ENCODE measurements around the gene NECTIN4. TPM values are rescaled to one million over a fixed set of nuclear protein-coding genes. Genes with fewer than 3 reads are reported as not detected.

Gene NECTIN4
- not detected for total RNA-seq

DNA sequence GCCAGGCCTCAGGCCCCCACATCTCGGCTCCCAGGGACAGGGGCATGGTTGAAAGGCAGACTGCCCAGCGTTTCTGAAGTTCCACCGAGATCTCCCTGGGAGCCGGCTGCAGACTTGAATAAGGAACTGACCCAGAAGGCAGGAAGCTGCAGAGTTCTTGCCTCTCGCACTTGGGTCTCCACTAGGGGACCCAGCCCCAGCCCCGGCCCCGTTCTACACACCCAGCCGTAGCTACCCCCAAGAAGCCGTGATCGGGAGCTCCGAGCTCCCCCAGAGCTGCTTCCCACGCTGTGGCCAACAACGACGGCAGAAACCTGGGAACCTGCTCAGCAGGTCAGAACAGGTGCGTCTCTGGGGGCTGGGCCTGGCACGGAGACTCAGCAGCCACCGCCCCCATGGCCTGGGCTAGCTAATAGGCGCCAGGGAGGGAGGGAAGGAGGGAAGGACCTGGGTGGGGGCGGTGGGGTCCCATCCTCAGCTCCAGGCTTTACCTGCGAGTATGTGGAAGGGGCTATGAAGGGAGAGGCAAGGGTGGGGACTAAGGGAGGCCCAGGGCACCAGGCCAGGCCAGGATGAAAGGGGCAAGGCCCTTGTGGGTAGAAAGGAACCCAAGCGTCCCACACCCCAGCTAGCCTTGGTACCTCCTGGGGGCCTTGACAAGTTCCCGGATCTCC, at the start of gene NECTIN4:
TSS of gene NECTIN4 (minus strand) at position 308 of the 674 bp plus-strand sequence. CDS start at position 46, 262 bp downstream.
- ChIA-PET POLR2A (interaction anchor here (1.0 to 2.8 kb wide), 2 partner anchors 16 to 19 kb away, joined by 3 to 13 read pairs; partner anchors contain the start of gene ARHGAP30), CTCF (interaction anchor here (0.8 to 1.5 kb wide), 4 partner anchors 8 to 92 kb away, joined by 3 to 5 read pairs (median 4); partner anchors contain the start of gene USF1)
- Mint-ChIP-seq H3K27ac (no peak within 1 kb of the TSS), H3K4me3 (no peak within 1 kb of the TSS), H3K27me3 (no peaks in the 10 kb centered on the region), H3K4me1 (ENCODE audit: low read depth) (peaks cover 42% of the 10 kb centered on the region), H3K9me3 (no peaks in the 10 kb centered on the region), H3K36me3 (ENCODE audit: low read depth) (no peaks in the 10 kb centered on the region)
- ATAC-seq (no peak), DNase-seq (no peak)
- intact Hi-C loops (cut with micrococcal nuclease), result no loop called here
- TF ChIP-seq, protein P1, sequence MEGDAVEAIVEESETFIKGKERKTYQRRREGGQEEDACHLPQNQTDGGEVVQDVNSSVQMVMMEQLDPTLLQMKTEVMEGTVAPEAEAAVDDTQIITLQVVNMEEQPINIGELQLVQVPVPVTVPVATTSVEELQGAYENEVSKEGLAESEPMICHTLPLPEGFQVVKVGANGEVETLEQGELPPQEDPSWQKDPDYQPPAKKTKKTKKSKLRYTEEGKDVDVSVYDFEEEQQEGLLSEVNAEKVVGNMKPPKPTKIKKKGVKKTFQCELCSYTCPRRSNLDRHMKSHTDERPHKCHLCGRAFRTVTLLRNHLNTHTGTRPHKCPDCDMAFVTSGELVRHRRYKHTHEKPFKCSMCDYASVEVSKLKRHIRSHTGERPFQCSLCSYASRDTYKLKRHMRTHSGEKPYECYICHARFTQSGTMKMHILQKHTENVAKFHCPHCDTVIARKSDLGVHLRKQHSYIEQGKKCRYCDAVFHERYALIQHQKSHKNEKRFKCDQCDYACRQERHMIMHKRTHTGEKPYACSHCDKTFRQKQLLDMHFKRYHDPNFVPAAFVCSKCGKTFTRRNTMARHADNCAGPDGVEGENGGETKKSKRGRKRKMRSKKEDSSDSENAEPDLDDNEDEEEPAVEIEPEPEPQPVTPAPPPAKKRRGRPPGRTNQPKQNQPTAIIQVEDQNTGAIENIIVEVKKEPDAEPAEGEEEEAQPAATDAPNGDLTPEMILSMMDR (IDR thresholded peaks at IDR 0.05), result no peak

DNA sequence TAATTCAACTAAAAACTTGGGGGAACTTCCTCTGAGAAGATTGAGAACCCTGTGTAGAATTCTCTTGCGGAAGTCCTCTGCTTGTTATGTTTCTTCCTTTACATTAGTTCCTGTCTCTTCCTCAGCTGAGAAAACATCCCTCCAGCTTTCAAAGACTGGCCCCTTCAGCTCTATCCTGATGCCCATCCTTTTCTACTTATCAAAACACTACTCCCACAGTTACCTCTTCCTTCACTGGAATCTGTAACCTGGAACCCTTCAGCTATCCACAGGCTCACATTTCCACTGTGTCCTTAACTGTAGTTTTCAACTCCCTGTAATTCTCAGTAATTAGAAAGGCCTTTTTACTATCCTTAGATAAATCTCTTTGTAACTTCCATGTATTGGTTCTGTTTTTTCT, 49.1 kb upstream of the NECTIN4 start:
- POLR2A ChIA-PET, result interaction anchor here (0.9 to 3.3 kb wide), 2 partner anchors 15 to 20 kb away, joined by 3 to 11 read pairs; partner anchors contain the start of genes NIT1, PFDN2 and UFC1
- CTCF ChIA-PET, result interaction anchor here (0.7 to 3.1 kb wide), 17 partner anchors 10 to 244 kb away, joined by 3 to 16 read pairs (median 3); partner anchors contain the start of genes ITLN2, KLHDC9, NIT1 and PFDN2
- no peak for ATAC-seq
- H3K36me3 Mint-ChIP-seq (ENCODE audit: low read depth), result peaks cover 5% of the 10 kb centered on the region
- no peak overlapping the region for H3K27ac Mint-ChIP-seq
- DNase-seq, result no peak
- intact Hi-C loops (cut with micrococcal nuclease), result no loop called here
- H3K9me3 Mint-ChIP-seq, result no peaks in the 10 kb centered on the region
- H3K27me3 Mint-ChIP-seq, result no peaks in the 10 kb centered on the region
- TF ChIP-seq, protein P1 (IDR thresholded peaks at IDR 0.05), result no peak
- peaks cover 6% of the 10 kb centered on the region for H3K4me1 Mint-ChIP-seq (ENCODE audit: low read depth)
- no peak overlapping the region for H3K4me3 Mint-ChIP-seq

DNA sequence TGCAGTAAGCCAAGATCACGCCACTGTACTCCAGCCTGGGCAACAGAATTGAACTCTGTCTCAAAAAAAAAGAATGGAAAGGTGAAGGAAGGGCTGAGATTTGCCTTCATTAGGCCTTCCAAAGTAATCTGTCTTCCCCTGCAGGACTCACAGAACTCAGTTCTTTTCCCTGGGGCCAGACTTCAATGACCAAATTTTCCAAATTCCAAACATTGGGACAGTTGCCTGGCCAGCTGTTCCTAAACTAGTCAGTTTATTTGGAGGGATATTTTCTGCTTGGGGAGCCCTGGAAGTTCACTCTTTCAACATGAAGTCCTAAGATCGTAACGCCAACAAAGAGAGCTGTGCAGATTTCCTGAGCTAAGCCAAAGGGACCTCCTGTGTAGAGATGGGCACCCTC, 48.5 kb upstream of the NECTIN4 start:
- H3K4me3 Mint-ChIP-seq, result no peak overlapping the region
- H3K36me3 Mint-ChIP-seq (ENCODE audit: low read depth), result peaks cover 5% of the 10 kb centered on the region
- CTCF ChIA-PET, result interaction anchor here (1.1 to 3.1 kb wide), 13 partner anchors 10 to 358 kb away, joined by 3 to 16 read pairs (median 4); partner anchors contain the start of genes ITLN2, KLHDC9, NIT1 and PFDN2
- H3K4me1 Mint-ChIP-seq (ENCODE audit: low read depth), result peaks cover 6% of the 10 kb centered on the region
- TF ChIP-seq, protein P1 (IDR thresholded peaks at IDR 0.05), result no peak
- no peaks in the 10 kb centered on the region for H3K9me3 Mint-ChIP-seq
- DNase-seq (no peak), ATAC-seq (no peak)
- intact Hi-C loops (cut with micrococcal nuclease), result no loop called here
- no peaks in the 10 kb centered on the region for H3K27me3 Mint-ChIP-seq
- H3K27ac Mint-ChIP-seq, result no peak overlapping the region
- POLR2A ChIA-PET, result interaction anchor here (1.6 to 3.3 kb wide), 2 partner anchors 16 to 20 kb away, joined by 7 to 11 read pairs; partner anchors contain the start of genes NIT1, PFDN2 and UFC1

DNA sequence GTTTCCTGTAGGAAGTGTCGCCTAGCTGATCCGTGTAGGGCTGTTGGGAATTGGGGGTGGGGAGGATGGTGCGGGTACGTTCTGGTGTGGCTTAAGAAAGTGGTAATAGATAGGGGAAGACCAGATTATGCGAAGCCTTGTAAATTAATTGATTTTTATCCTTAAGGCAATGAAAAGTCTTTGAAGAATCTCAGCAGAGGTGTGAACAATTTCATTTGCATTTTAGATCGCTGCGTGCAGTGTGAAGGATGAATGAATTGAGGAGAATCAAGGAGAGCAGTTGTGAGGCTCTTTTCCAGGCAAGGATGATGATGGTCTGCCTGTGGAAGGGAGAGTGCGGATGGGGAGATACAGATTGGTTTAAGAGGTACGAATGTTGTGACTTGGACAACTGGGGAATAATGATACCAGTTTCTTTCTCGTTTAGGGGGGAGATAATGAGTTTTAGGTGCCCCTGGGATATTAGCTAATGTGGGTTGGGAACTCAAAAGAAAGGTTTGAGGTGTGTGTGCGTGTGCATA, 43.9 kb upstream of the NECTIN4 start:
- TF ChIP-seq, protein P1 (IDR thresholded peaks at IDR 0.05), result no peak
- intact Hi-C loops (cut with micrococcal nuclease), result no loop called here
- Mint-ChIP-seq H3K27ac (no peak overlapping the region), H3K36me3 (ENCODE audit: low read depth) (peaks cover 24% of the 10 kb centered on the region), H3K9me3 (no peaks in the 10 kb centered on the region), H3K4me3 (no peak overlapping the region), H3K27me3 (no peaks in the 10 kb centered on the region), H3K4me1 (ENCODE audit: low read depth) (peaks cover 38% of the 10 kb centered on the region)
- ATAC-seq, result no peak
- no peak for DNase-seq
- CTCF ChIA-PET, result interaction anchor here (0.6 to 3.0 kb wide), 6 partner anchors 10 to 136 kb away, joined by 3 to 10 read pairs (median 4); partner anchors contain the start of genes KLHDC9 and PPOX
- POLR2A ChIA-PET, result interaction anchor here (0.6 to 3.6 kb wide), 14 partner anchors 8 to 332 kb away, joined by 3 to 23 read pairs (median 4); partner anchors contain the start of genes NDUFS2 and UFC1
